GM18909 (cell line): ENCODE results near the gene DCAF4L1.

ENCODE experiments used
- ATAC-seq: cut with Tn5 transposase; IDR thresholded peaks from one replicate; pipeline ENCODE4 v1.9.1; 2021; ENCODE audit warnings: mild to moderate bottlenecking; ENCODE audit not compliant: unreplicated experiment, poor library complexity

DCAF4L1 gene

DNA sequence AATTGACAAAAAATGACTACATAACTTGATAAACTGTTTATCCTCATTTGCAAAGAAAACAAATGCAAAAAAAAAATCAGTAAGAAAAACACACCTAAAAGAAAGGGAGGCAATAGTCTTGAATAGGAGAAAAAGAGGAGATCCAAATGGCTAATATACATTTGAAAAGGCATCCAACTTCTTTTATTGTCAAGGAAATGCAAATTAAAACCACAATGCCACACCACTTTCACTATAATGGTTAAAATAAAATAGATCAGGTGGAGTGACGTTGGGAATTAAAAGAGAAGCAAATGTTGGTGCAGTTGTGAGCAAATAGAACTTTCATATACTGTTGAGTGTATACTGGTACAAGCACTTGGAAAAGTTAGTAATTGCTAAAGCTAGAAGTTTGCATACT is 3.6 kb downstream of the DCAF4L1 start:
- no peak for ATAC-seq

DNA sequence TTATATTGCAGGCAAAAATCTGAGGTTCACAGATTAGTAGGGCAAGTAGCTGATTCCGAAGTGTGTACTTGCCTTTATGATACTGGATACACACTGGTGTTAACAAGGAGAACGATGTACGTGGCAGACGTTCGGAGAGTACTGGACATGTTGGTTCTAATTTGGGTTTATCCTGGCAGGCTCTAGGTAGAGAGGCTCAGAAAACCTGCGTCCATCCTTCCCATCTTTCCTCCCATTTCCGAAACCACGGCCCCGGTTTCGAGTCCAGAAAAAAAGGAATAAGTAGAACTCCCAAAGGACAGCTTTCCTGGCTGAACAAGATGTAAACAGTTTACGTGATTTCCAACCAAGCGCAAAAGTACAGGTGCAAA is 8.4 kb downstream of the DCAF4L1 start:
- ATAC-seq = peak; percentile 27

DNA sequence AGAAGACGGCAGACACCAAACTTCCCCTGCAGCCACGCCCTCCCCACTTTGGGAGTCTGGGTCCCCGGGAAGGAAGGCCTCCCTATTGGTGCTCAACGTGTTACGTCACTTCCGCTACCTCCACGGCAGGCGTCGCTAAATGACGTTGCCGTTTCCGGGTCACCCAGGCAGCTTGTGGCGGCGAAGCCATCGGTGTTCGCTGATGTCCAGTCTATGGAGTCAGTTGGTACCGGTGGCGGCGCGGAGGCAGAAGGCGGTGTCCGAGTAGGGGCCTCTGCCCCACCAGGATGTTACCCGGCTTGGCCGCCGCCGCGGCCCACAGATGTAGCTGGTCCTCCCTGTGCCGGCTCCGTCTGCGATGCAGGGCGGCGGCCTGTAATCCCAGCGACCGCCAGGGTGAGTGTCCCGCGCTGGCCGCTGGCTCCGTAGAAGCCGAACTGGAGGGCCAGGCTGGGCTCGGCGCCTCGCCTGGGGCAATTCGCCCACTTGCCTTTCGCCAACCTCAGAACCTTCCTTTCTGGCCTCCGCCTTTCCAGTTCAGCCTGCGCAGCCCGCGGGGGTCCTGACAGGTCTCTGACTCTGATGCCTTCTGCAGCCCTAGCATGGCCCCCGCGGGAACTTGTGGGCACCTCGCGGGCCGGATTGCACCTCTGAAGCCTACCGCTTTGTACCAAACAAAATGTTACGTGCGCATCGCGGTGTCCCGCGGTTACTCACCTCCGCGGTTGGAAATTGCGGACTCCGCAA is 9.0 kb downstream of the DCAF4L1 start, which contains the start of gene SLC30A9:
Gene SLC30A9 (plus strand): TSS at position 166 of the 747 bp plus-strand sequence. CDS start 122 bp downstream, at position 288.
- peak; percentile 99 for ATAC-seq

DNA sequence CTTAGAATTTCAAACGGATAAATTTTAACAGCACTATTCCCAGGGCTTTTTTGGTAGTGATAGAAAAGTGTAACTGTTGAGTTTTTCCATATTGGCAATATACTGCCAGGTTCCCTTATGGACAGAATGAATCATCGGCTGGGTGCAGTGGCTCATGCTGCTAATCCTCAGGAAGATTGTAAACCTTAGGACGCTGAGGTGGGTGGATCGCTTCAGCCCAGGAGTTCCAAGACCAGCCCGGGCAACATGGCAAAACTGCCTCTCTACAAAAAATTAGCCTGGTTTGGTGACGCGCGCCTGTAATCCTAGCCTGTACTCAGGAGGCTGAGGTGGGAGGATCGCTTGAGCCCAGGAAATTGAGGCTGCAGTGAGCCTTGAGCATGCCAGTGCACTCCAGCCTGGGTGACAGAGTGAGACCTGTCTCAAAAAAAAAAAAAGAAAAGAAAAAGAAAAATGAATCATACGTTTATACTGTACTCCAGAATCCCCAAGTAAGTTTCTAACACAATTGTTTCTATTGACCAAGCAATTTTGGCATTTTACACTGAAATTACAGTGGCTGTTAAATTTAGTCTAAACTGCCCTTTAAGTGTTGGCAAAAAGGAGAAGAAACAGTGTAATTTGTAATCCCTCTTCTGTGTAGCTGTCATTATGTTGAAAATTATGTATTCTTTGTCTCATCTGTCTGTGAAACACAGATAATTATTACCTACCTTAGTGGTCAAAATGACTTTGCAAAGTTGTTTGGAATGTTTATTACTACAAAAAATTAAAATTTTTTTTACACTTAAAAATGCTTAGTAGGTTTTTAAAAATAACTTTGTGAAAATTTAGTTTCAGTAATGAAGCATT is 10.6 kb downstream of the DCAF4L1 start:
- ATAC-seq = no peak

DNA sequence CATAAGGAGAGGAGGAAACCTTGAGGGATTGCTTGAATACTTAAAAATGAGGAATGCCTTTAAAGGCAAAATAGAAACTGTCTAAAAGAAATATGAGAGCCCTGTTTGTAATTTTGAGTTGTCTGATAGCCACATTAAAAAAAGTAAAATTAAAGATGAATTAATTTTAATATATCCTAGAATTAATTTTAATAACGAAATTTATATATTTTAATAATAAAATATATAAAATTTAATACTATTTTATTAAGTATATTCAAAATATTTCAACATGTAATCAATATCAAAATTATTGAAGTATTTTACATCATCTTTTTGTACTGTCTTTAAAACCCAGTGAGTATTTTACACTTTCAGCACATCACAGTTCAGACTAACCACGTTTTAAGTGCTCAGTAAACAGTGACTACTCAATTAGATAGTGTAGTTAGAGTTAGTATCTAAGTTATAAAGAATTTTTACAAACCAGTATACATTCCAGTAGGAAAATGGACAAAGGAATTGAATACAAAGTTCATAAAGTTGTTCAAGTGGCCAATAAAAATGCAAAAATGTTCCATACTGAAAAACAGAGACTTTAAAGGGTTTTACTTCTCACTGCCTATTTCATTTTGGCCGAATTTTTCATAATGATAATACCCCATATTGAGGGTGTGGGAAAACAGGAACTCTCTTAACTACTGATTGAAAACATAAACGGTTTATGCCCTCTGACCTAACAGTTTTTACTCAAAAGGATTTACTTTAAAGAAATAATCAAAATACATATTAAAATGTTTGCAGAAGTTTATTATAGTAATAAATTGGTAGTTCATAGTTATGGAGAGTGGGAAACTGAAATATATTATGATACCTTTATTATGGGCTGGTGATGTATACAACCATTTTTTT is 11.7 kb downstream of the DCAF4L1 start:
- ATAC-seq = no peak

DNA sequence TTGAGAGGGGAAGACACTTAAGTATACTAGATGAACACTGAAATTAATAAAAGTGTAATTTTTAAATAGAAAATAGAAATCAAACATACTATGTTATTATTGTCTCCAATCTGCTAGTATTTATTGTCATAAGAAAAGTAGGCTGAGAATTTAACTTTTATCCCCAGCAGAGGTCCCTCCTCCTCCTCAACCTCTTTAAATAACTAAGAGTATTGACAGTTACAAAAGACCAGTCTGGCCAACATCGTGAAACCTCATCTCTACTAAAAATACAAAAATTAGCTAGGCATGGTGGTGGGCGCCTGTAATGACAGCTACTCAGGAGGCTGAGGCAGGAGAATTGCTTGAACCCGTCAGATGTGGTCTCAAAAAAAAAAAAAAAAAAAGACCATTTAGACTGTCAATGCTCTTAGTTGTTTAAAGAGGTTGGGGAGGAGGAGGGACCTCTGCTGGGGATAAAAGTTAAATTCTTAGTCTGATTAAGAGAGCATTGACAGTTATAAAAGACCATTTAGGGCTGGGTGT is 13.0 kb downstream of the DCAF4L1 start:
- no peak for ATAC-seq

DNA sequence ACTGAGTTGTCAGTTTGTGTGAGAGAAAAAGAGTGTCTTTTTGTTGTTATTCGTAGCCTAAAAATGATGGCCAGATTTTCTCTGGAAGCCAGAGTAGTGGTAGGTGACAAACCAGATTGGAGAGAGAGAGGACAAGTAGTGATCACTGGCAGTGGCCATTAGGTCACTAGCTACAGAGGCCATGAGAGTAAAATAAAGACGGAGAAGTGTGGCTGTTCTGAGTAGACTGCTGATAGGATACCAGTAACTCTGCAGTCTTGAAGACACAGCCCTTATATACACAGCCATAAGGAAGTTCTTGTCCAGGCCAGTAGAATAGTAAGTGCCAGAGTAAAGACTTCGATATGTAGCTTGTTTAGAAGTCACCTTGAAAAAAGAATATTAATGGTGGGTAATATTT is 16.5 kb downstream of the DCAF4L1 start:
- no peak for ATAC-seq

DNA sequence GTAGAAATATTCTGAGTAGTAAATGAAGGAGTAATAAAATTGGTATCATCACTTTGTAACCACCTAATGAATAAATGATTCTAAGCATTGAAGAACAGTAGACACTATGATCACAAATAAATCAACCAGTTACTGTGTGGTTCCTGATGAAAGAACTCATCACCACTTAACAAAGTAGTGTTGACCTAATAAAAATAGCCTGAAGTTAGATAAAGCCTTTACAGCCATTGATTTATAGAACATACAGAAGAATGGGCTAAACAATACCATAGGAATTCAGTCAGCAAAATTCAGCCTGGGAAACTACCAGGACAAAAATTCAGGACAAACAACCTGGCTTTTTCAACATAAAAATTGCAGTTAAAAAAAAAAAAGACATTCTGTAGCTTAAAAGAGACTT is 17.8 kb downstream of the DCAF4L1 start:
- ATAC-seq = no peak

DNA sequence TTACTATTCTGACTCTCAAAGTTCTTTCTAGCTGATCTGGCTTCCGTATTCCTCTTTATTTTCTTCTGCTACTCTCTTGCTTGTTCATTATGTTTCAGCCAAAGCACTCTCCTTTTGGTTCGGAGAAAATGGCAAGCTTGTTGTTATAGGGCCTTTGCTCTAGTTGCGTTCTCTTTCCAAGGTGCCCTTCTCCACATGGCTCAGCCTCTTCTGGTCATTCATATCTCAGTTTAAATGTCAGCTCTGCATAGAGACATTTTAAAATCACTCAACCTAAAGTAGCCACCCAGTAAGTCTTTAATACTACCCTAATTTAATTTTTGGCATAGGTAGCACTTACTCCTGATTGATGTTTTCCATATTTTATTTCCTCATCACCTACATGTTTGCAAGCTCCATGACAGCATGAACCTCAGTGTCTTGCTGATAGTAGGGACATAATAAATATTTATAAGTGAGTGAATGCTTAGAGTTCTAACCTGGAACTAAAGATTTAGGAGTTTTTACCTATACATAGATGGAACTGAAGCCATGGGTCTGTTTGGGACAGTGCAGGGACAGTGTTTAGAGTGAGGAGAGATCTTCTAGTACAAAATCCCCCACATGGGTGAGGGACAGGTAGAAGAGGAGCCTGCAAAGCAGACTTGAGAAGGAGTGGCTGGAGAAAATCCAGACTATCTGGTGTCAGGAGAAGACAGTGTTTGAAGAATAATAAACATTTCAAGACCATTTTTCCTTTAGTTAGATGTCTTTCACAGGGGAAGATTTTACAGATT is 26.6 kb downstream of the DCAF4L1 start:
- ATAC-seq = no peak

DNA sequence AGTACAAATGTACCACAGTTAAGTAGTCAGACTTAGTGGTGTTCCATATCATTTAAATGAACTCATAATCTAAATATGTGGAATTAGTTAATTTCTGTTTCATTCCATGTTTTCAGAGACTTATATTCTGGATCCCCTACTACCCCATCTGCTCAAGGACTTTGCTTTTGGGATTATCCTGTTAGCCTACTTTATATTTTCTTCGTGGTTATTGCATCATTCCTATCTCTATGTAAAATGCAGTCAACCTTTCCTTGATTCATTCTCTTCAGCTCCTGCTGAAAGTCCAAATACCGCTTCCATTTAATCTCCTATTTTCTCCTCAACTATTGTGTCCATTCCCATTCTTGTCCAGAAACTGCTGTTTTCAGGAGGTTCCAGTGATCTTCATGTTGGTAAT is 33.9 kb downstream of the DCAF4L1 start:
- no peak for ATAC-seq

DNA sequence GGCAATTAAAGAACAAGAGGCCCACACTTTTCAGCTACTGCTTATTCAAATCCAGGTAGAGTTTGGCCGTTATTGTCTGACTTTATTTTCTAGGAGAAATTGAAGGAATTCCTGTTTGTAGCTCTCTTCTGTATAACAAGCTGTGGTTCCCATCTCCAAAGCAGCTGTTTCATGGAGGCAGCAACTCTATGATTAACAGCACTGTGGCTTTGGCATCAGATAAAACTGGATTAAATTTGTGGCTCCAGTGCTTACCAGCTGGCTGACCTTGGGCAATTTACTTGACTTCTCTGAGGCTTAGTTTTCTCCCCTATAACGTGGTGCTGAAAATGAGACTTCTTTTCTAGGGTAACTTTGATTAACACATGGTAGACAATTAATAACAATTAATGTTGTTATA is 36.9 kb downstream of the DCAF4L1 start:
- no peak for ATAC-seq
